Fibroblast of skin of right quadriceps (primary cell): Measurements from ENCODE around the gene GYS1.
A peak's percentile ranks its signal among the peaks of the same experiment; 100 is the strongest.
"Not testable (repeated sequence)": the region's sequence is repeated elsewhere in the genome, so short reads cannot be mapped to it uniquely, and the experiment has no call there.

ENCODE experiments used
- DNase-seq: peaks from one replicate; pipeline ENCODE4 v3.0.0-alpha.2; 2013

The GYS1 gene

DNA sequence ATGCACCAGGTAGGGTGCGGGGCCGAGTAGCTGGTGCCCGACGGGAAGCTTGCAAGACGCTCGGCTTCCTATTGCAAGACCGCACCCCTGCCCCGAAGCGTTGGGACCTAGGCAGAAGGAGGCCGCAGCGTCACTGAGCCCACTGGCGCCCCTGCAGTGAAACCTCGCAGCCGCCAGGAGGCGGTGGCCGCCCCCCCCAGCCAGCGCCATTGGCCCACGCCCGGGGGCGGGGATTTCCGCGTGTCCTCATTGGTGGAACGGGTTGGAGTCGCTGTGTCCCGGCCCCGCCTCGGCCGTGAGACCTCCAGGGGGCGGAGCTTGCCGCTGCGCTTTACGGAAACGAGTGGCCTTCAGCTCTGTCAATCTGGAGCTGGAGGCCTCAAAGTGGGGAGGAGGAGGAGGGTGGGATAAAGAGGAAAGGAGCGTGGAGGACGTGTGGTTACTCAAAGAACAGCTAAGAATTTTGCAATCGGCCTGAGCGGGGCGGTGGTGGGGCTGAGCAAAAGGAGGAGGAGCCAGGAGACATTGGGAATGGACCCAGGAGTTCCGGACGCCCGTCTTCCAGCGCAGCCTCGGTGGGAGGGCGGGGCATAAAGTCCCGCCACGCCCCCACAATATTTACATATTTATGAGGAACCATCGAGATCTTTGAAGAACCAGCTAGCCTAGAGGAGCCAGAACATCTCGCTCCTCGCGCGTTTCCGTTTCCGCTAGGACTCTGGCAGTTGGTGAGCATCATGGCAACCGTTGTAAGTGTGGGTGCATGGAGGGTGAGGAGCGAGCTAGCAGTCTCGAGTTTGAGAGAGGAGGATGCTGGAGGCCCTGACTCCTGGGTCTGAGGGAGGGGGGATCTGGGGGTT is at the start of gene GYS1, which contains the start of gene RUVBL2:
Gene GYS1, minus strand, starts transcription at position 135 of the 860 bp plus-strand sequence. CDS start 197 bp downstream, outside the sequence.
Gene RUVBL2, plus strand, starts transcription at position 713 of the 860 bp plus-strand sequence. Its CDS starts 25 bp downstream, at position 738.
- DNase-seq, result peak; percentile 100

DNA sequence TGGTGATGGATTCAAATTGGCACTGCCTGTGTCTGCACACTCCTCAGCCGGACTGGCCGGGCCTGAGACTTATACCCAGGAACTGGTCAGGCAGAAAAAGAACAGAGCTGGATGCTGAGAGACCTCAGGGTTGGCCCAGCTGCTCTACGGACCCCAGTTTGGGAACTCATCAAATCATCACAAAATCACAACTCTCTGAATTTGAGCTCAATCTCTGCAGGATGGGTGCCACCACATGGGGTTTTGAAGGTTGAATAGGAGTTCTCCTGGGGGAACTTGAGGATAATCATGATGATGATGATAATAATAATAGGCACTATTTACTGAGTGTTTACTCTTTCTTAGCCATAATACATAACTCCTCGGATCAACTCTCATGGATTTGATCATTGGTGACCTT is 49.6 kb upstream of the GYS1 start:
- not testable (repeated sequence) for DNase-seq

DNA sequence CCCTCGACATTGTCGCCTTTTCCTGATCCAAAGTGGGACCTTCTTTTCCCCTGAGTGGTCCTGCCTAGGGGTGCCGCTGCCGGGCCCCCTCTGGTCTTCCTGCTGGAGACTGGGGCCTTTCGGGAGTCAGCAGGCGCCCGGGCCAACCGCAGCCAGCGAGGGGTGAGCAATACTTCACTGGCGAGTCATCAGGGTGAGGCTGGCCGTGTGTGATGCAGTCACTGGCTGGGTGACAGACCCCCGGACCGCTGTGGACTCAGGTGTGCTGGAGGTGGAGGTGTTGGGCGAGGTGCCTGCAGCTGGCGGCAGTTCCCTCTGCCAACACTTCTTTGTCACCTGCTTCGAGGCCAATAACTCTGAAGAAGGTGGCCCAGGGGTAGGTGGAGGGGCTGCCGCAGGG is 49.1 kb upstream of the GYS1 start:
- no peak for DNase-seq

DNA sequence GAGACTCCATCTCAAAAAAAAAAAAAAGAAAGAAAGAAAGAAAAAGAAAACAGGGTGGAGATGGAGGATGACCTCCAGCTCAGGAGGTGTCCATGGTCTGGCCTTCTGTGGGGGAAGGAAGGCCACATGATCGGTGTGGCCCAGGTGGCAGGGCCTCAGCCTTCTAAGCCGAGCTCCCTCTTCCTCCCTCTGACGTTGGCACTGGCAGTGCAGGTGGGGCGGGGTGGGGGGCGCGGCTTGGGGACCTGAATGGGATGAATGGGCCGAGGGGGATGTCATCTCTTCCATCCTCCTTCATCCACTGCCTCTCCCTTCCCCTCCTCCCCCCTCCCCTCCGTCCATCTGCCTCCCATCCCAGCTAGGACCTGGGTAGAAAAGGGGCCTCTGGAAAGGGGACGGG is 46.6 kb upstream of the GYS1 start:
- not testable (repeated sequence) for DNase-seq

DNA sequence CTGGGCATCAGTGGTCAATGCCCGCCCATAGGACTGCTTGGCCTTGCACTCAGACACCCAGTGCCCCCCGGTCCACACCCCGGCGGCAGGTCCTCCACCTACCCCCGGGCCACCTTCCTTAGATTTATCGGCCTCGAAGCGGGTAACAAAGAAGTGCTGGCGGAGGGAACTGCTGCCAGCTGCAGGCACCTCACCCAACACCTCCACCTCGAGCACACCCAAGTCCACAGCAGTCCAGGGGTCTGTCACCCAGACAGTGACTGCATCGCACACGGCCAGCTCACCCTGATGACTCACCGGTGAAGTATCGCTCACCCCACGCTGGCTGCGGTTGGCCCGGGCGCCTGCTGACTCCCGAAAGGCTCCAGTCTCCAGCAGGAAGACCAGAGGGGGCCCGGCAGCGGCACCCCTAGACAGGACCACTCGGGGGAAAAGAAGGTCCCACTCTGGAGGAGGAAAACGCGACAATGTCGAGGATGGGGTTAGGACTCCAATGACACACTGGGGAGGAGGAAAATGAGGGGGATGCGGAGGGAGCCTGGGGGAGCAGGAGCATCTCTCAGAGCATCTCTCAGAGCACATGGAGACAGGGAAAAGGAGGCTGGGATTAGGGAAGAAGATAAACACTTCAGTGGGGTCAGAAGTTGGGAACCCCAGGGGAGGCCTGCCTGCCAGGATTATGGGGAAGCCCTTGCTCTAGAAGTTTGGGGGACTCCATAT is 45.6 kb upstream of the GYS1 start:
- DNase-seq, result peak; percentile 55

DNA sequence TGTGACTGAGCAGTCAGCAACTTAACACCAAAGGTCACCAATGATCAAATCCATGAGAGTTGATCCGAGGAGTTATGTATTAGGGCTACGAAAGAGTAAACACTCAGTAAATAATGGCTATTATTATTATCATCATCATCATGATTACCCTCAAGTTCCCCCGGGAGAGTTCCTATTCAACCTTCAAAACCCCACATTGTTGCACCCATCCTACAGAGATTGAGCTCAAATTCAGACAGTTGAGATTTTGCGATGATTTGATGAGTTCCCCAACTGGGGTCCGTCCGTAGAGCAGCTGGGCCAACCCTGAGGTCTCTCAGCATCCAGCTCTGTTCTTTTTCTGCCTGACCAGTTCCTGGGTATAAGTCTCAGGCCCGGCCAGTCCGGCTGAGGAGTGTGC is 45.0 kb upstream of the GYS1 start:
- DNase-seq, result not testable (repeated sequence)

DNA sequence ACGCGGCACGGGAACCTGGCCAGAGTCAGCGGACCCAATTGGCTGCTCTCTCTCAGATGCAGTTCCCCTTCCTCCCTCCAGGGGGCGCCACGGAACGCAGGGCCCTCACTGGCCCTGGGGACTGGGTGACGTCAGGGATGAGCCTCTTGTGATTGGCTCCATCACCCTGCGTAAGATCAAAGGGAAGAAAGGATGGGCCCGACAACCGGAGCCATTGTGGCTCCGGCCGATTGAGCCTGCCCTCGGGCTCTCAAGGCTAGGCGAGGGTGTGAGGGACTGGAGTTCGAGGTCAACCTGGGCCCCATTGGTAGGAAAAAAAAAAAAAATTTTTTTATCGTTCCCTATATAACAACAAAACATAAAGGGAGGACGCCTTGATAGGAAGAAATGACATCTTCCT is 43.7 kb upstream of the GYS1 start, which contains the start of gene CGB1:
Gene CGB1, minus strand, starts transcription at position 81 of the 400 bp plus-strand sequence. CDS start 184 bp downstream, outside the sequence.
- DNase-seq, result not testable (repeated sequence)

DNA sequence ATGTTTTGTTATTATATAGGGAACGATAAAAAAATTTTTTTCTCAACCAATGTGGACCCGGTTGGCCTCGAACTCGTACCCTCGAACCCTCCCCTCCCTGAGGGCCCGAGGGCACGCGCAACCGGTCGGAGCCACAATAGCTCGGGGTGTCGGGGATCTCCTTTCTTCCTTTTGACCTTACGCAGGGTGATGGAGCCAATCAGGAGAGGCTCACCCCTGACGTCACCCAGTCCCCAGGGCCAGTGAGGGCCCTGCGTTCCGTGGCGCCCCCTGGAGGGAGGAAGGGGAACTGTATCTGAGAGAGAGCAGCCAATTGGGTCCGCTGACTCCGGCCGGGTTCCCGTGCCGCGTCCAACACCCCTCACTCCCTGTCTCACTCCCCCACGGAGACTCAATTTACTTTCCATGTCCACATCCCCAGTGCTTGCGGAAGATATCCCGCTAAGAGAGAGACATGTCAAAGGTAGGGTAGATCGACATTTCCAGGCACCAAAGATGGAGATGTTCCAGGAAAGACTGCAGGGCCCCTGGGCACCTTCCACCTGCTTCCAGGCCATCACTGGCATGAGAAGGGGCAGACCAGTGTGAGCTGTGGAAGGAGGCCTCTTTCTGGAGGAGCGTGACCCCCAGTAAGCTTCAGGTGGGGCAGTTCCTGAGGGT is 38.7 kb upstream of the GYS1 start, which contains the start of gene CGB2:
Gene CGB2, plus strand, starts transcription at position 249 of the 660 bp plus-strand sequence. Its CDS starts 206 bp downstream, at position 455.
- DNase-seq, result not testable (repeated sequence)

DNA sequence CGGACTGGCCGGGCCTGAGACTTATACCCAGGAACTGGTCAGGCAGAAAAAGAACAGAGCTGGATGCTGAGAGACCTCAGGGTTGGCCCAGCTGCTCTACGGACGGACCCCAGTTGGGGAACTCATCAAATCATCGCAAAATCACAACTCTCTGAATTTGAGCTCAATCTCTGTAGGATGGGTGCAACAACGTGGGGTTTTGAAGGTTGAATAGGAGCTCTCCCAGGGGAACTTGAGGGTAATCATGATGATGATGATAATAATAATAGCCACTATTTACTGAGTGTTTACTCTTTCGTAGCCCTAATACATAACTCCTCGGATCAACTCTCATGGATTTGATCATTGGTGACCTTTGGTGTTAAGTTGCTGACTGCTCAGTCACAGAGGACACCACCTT is 37.2 kb upstream of the GYS1 start:
- DNase-seq, result not testable (repeated sequence)

DNA sequence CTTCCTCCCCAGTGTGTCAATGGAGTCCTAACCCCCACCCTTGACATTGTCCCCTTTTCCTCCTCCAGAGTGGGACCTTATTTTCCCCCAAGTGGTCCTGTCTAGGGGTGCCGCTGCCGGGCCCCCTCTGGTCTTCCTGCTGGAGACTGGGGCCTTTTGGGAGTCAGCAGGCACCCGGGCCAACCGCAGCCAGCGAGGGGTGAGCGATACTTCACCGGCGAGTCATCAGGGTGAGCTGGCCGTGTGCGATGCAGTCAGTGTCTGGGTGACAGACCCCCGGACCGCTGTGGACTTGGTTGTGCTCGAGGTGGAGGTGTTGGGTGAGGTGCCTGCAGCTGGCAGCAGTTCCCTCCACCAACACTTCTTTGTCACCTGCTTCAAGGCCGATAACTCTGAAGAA is 36.6 kb upstream of the GYS1 start:
- peak; percentile 36 for DNase-seq

DNA sequence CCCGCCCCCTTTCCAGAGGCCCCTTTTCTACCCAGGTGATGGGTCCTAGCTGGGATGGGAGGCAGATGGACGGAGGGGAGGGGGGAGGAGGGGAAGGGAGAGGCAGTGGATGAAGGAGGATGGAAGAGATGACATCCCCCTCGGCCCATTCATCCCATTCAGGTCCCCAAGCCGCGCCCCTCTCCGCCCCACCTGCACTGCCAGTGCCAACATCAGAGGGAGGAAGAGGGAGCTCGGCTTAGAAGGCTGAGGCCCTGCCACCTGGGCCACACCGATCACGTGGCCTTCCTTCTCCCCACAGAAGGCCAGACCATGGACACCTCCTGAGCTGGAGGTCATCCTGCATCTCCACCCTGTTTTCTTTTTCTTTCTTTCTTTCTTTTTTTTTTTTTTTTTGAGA is 35.6 kb upstream of the GYS1 start:
- DNase-seq, result not testable (repeated sequence)

DNA sequence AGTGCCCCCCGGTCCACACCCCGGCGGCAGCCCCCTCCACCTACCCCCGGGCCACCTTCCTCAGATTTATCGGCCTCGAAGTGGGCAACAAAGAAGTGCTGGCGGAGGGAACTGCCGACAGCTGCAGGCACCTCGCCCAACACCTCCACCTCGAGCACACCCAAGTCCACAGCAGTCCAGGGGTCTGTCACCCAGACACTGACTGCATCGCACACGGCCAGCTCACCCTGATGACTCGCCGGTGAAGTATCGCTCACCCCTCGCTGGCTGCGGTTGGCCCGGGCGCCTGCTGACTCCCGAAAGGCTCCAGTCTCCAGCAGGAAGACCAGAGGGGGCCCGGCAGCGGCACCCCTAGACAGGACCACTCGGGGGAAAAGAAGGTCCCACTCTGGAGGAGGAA is 32.5 kb upstream of the GYS1 start:
- not testable (repeated sequence) for DNase-seq

DNA sequence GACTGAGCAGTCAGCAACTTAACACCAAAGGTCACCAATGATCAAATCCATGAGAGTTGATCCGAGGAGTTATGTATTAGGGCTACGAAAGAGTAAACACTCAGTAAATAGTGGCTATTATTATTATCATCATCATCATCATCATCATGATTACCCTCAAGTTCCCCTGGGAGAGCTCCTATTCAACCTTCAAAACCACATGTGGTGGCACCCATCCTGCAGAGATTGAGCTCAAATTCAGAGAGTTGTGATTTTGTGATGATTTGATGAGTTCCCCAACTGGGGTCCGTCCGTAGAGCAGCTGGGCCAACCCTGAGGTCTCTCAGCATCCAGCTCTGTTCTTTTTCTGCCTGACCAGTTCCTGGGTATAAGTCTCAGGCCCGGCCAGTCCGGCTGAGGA is 32.0 kb upstream of the GYS1 start:
- not testable (repeated sequence) for DNase-seq

DNA sequence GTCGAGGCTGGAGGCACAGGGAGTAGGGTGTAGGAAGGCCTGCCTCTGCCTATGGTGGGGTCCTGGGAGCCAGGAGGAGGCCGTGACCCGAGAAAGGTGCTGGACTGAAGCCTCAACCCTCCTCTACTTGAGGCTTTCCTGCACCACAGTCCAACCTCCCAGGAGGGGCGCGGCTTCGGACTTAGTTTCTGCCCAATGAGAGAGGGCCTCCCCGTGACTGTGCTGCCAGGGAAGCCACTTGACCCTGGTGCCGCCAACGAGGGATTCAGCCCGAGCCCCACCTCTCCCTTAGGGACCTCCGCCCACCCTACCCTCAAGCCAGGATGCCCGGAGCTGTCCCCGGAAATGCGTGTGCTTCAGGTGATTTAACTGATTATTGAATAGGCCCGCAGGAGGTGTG is 31.1 kb upstream of the GYS1 start, which contains the start of gene CGB3:
Gene CGB3, minus strand, starts transcription at position 101 of the 400 bp plus-strand sequence. CDS start 362 bp downstream, outside the sequence.
- DNase-seq, result not testable (repeated sequence)

DNA sequence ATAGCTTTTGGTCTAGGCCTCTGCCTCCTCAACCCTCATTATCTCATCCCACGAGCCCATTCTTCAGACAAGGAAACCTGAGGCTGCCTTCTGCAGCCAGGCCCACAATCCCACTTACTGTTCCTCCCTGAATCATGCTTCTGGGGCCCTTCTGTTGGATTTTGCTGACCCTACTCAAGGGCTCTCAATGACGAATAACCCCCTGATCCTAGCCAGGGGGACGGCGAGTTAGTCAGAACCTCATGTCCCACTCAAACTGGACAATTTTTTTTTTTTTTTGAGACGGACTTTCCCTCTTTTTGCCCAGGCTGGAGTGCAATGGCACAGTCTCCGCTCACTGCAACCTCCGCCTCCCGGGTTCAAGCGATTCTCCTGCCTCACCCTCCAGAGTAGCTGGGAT is 29.0 kb upstream of the GYS1 start:
- DNase-seq, result no peak

DNA sequence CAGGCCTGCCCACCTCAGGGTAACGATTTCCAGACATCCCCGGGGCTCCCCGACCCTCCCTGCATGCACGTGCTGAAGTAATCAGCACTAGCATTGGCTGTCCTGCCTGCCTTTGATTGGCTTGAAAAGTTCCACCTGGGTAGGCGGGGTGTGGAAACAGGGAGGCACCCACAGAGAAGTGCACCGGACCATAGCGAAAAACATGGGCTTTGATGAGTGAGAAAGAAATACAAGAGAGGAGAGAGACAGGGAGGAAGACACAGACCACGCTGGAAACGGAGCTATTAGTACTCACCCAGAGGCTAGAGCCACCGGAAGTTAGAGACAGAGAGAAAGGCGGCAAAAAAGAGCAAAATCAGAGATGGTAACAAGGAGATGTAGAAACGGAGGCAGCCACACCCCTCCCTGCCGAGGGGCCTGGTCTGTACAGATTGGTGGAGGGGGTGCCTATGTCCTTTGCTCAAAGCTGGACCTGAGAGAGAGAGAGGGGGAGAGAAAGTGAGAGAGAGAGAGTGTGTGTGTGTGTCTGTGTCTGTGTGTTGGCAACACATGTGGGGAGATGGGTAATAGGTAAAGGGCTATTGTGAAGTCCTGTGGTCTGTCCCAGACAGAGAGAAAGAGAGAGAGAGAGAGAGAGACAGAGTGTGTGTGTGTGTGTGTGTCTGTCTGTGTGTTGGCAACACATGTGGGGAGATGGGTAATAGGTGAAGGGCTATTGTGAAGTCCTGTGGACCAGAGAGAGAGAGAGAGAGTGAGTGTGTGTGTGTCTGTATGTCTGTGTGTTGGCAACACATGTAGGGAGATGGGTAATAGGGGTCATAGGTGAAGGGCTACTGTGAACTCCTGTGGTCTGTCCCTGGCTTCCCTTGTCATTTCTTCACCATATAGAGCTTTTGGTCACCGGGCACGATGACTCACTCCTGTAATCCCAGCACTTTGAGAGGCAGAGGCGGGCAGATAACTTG is 28.1 kb upstream of the GYS1 start:
- peak; percentile 21 for DNase-seq

DNA sequence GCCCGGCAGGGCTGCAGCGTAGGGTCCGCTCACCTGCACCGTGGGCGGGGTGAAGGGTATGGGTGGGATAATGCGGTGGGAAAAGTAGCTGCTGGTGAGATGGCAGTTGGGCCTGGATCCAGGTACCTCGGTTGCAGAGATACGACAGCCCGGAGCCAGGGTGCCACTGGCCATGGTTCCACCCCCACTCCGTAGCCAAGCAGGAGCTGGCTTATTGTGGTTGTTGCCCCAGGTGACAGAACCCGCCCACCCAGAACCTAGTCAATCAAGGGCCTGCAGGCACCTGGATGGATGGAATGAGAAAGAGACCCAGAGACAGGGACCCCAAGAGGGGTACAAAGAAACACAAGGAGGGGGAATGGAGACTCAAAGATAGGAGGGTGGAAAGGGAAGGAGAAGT is 27.2 kb upstream of the GYS1 start:
- DNase-seq, result no peak

DNA sequence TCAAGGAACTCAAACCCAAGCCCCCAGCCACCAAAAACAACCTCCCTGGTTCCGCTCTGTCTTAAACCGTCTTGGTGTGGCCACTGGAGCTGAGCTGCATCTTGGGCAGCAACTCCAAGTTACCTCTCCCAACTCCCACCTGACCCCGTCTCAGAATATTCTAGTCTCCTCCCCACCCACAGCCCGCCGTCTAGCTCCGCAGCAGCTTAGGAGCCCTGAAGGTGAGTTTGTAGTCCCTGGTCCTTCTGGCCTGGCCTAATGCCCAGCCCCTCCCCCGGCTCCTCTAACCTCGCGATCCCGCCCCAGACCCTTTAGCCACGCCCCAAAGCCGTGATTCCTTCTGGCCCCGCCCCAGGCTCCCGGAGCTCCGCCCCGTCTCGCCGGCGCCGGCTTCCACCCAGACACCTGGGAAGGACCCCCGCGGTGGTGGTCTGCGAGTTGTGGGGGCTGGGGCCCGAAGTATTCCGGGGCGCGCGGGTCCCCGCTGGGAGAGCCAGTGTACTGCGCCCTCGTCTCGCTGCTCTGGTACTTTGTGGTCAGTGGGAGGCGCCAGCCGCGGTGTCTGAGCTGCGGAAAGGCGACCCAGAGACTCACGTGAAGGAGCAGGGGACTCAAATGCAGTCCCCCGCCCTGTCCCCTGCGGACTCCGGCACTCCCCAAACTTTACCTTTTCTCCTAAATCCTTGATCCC is 26.3 kb upstream of the GYS1 start:
- peak; percentile 28 for DNase-seq

DNA sequence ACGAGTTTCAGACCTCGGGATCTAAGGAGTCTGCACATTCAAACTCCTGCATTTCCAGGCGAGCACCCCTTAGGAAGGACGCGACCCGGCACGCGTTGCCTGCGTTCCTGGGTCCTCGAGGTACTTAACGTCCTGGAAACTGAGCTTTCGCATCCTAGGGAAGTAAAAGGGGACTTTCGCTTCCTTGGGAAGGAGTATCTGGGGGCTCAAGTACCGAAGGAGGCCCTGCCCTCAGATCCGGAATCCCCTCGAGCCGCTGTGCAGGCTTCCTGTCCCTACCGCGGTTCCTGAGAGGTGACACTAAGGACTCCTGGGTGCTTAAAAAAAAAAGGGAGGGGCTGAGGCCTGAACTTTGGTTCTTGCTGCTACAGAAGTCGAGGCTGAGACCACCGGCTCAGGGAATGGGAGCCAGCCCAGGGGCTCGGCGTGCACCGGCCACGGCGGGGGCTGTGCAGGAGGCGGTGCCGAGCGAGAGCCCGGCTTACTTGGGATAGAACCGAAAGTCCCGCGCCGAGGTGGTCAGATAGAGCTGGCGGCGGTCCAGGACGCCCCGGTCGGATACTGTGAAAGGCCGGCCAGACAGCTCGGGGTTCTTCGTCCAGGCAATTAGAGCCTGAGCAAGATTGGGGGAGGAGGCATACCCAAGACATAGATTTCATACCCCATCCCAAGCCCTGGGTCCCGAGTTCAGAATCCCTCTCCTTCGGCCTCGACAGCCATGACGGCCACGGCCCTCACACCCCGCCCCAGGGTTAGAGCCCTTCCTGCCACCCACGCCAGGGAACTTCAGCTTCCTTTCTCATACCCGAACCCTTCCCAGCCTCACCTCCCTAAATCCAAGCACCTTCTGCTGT is 25.5 kb upstream of the GYS1 start:
- DNase-seq, result not testable (repeated sequence)
